GM12874 (cell line): ENCODE measurements around the gene GALNT16.

Experiments used
- TF ChIP-seq, protein P1 (sequence below): IDR thresholded peaks from 2 replicates; pipeline ENCODE4 v1.5.1; 2011; ENCODE audit warnings: low read depth, mild to moderate bottlenecking, control low read depth, low read length, moderate library complexity; ENCODE audit not compliant: insufficient read depth

GALNT16 gene

DNA sequence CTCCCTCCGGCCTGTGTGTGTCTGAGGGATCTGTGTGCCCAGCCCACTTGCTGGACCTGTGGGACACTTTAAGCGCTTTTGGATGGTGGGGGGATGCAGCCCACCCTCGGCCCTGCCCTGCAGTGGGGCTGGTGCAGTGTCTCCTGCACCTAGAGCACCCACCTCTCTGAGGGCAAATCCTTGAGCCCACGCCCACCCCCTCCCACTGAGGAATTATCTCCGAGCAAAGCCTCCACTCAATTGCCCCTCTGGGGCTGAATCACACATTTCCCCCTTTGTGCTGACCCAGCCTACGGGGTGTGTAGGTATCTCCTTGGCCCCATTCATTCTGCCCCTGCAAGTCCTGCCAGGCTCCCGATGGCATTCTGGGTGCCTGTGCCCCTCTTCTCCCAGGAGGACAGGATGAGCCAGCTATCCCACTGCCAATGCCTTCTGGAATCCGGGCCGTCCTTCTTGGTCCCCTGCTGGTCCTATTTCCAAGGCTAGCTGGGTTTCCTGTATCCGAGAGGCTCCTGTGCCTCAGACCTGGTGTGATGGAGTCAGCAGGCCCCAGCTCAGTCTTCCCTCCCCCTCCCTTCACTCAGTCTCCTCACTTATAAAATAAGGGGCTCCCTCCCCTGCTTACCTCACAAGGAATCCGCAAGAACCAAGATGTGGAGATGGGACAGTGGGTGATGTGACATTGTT lies 89.3 kb downstream of the GALNT16 start:
- TF ChIP-seq, protein P1, sequence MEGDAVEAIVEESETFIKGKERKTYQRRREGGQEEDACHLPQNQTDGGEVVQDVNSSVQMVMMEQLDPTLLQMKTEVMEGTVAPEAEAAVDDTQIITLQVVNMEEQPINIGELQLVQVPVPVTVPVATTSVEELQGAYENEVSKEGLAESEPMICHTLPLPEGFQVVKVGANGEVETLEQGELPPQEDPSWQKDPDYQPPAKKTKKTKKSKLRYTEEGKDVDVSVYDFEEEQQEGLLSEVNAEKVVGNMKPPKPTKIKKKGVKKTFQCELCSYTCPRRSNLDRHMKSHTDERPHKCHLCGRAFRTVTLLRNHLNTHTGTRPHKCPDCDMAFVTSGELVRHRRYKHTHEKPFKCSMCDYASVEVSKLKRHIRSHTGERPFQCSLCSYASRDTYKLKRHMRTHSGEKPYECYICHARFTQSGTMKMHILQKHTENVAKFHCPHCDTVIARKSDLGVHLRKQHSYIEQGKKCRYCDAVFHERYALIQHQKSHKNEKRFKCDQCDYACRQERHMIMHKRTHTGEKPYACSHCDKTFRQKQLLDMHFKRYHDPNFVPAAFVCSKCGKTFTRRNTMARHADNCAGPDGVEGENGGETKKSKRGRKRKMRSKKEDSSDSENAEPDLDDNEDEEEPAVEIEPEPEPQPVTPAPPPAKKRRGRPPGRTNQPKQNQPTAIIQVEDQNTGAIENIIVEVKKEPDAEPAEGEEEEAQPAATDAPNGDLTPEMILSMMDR = no peak

DNA sequence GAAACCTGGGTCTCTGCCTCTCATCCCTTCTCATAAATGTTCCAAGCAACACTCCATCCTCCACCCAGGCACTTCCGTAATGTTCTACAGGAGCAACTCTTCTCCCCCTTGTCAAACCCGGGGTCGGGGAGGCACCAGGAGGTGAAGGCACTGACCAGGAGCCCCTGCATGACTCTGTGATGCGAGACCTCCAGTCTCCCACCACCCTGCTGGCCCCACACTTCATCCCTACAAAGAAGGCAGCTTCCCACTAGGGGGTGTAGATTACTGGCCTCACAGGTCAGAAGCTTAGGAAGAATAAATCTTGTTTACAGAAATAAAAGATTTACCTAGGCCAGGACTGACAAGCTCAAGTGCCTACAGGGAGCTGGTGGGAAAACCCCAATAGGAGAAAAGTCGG lies 90.9 kb downstream of the GALNT16 start:
- TF ChIP-seq, protein P1 = no peak

DNA sequence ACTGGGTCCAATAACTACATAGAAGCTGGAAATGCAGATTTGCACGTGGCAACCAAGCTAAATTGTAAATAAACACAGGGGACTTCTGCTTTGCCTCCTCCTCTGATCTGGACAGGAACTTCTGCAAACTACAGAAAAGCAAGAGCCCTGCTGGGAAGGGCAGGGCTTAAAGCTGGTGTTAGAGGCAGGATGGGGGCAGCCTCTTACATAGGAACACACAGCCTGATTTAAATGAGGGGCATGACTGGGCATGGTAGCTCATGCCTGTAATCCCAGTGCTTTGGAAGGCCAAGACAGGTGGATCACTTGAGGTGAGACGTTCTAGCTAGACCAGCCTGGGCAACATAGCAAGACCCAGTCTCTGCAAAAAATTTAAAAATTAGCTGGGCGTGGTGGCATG lies 91.4 kb downstream of the GALNT16 start:
- TF ChIP-seq, protein P1 = no peak

DNA sequence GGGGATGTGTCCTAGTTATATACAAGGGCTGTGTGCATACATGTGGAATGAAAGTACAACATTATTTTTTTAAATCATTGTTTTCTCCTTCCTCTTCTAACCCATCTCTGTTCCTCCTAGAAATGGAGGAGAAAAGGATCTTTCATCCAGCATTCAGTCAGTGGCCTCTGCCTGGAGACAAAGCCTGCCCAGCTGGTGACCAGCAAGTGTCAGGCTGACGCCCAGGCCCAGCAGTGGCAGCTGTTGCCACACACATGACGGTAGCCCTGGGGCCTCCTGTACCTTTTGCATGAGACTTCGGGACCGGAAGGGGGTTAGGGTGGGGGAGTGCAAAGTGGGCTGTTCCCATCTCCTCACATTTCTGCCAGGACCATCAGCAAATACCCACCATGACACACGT lies 92.0 kb downstream of the GALNT16 start:
- TF ChIP-seq, protein P1 = no peak

DNA sequence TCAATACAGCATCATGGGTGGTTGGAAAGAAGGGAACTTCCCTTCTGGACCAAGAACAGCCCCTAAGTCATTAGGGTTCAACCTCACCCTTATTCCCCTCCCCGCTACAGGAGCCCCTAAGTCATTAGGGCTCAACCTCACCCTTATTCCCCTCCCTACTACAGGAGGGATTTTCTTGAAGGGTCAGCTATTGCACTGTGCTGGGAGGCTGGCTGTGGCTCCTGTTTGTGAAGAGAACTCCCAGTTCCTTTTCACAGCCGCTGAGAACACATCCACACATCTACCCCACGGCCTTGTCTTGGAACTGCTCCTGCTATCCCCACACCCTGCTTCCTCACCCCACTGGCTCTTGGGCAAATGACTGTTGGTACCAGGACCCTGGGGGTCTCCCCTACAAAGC lies 93.2 kb downstream of the GALNT16 start:
- TF ChIP-seq, protein P1 = no peak

DNA sequence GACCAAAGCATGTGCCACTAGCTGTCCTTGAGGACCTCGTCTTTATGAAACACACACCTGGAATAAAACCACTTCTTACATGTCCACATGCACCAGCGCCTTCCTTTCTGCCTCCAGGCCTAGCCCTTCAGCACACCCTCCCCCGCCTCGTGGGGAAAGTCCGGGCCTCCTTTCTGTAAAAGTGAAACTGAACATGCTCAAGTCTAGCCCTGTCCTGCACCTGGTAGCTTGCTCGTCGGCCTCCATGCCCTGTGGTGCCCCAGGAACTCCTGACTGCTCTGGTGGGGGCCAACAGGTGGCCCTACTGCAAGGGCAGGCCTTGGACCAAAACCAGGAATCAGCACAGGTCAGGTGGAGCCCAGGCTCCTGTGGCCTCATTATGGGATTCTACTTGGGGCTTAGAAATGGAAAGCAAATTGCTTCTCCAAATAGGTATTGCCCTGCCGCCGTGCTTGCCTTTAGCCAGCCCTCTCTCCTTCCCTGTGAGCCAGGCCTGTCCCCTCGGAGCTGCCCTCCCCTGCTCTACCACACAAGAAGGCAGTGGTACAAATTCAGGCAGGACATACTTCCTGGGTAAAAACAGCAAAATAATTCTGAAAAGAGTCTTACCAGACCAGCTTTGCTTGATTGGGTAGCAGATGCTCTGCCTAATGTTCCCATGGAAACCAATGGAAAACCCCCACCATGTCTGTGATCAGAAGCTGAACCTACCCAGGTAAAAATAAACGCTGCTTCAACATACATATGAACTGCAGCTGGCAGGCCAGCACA lies 94.6 kb downstream of the GALNT16 start:
- TF ChIP-seq, protein P1 = no peak

DNA sequence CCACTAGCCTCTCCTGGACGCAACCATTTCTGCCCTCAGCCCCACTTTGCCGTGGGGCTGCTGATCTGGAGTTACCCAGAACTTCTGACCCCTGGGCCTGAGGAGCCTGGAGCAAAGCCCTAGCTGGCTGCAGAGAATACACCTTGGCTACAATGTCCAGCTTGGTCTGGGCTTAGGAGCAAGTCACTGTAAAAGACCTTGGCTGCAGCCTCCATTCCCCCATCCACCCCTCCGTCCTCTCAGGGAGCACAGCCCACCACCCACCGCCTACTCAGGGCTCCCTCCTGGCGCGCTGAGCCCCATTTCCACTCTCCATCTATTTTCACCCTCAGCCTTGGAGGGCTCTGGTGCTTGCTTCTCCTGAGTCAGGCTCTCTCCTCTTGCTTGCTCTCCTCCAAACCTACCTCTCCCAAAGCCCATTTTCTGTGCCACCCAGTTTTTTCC lies 95.2 kb downstream of the GALNT16 start:
- TF ChIP-seq, protein P1 = no peak
